ENCODE measurements around the gene LGALS3.
A peak's percentile ranks its signal among the peaks of the same experiment; 100 is the strongest.

The LGALS3 gene

GRCh38 chr14:55152052-55152753 is 23.2 kb downstream of the LGALS3 start:
- Histone ChIP-seq H3K4me3 (ENCODE audit: low read depth, low read length) (no peak overlapping the region), H2AFZ (peak overlapping the region; percentile 7), H3K27me3 (ENCODE audit: control insufficient read depth, insufficient read depth, low read length) (no peaks in the 10 kb centered on the region), H3K9me3 (ENCODE audit: control insufficient read depth, low read length) (no peaks in the 10 kb centered on the region), H3K9ac (no peak overlapping the region), H3K27ac (no peak overlapping the region), H3K4me1 (no peaks in the 10 kb centered on the region), H3K4me2 (ENCODE audit: low read length) (no peak overlapping the region), H3K79me2 (no peaks in the 10 kb centered on the region), H3K36me3 (ENCODE audit: control insufficient read depth, insufficient read depth, low read length) (no peaks in the 10 kb centered on the region)
- no peak for TF ChIP-seq CTCF (IDR thresholded peaks at IDR 0.05)

GRCh38 chr14:55153951-55154350 is 24.9 kb downstream of the LGALS3 start:
- Histone ChIP-seq H3K9ac (no peak overlapping the region), H3K27ac (no peak overlapping the region), H3K4me2 (ENCODE audit: low read length) (no peak overlapping the region), H3K36me3 (ENCODE audit: control insufficient read depth, insufficient read depth, low read length) (no peaks in the 10 kb centered on the region), H3K27me3 (ENCODE audit: control insufficient read depth, insufficient read depth, low read length) (no peaks in the 10 kb centered on the region), H3K79me2 (no peaks in the 10 kb centered on the region), H3K9me3 (ENCODE audit: control insufficient read depth, low read length) (no peaks in the 10 kb centered on the region), H3K4me3 (ENCODE audit: low read depth, low read length) (no peak overlapping the region), H2AFZ (no peak overlapping the region), H3K4me1 (no peaks in the 10 kb centered on the region)
- TF ChIP-seq CTCF (IDR thresholded peaks at IDR 0.05) = no peak

GRCh38 chr14:55157080-55157479 is 28.0 kb downstream of the LGALS3 start:
- Histone ChIP-seq H3K4me3 (ENCODE audit: low read depth, low read length) (no peak overlapping the region), H3K27me3 (ENCODE audit: control insufficient read depth, insufficient read depth, low read length) (no peaks in the 10 kb centered on the region), H3K4me2 (ENCODE audit: low read length) (no peak overlapping the region), H3K36me3 (ENCODE audit: control insufficient read depth, insufficient read depth, low read length) (no peaks in the 10 kb centered on the region), H3K4me1 (no peaks in the 10 kb centered on the region), H3K79me2 (no peaks in the 10 kb centered on the region), H3K9me3 (ENCODE audit: control insufficient read depth, low read length) (no peaks in the 10 kb centered on the region), H2AFZ (no peak overlapping the region), H3K27ac (no peak overlapping the region), H3K9ac (no peak overlapping the region)
- TF ChIP-seq CTCF (IDR thresholded peaks at IDR 0.05) = no peak

GRCh38 chr14:55158412-55158811 is 29.4 kb downstream of the LGALS3 start:
- Histone ChIP-seq H3K9ac (no peak overlapping the region), H3K4me1 (no peaks in the 10 kb centered on the region), H3K27ac (no peak overlapping the region), H3K27me3 (ENCODE audit: control insufficient read depth, insufficient read depth, low read length) (no peaks in the 10 kb centered on the region), H3K4me2 (ENCODE audit: low read length) (no peak overlapping the region), H3K36me3 (ENCODE audit: control insufficient read depth, insufficient read depth, low read length) (no peaks in the 10 kb centered on the region), H3K79me2 (no peaks in the 10 kb centered on the region), H2AFZ (no peak overlapping the region), H3K4me3 (ENCODE audit: low read depth, low read length) (no peak overlapping the region), H3K9me3 (ENCODE audit: control insufficient read depth, low read length) (no peaks in the 10 kb centered on the region)
- TF ChIP-seq CTCF (IDR thresholded peaks at IDR 0.05) = no peak

- Histone ChIP-seq H3K4me2 (ENCODE audit: low read length) (no peak overlapping the region), H3K9me3 (ENCODE audit: control insufficient read depth, low read length) (no peaks in the 10 kb centered on the region), H2AFZ (no peak overlapping the region), H3K9ac (no peak overlapping the region), H3K27ac (no peak overlapping the region), H3K79me2 (no peaks in the 10 kb centered on the region), H3K4me1 (no peaks in the 10 kb centered on the region), H3K27me3 (ENCODE audit: control insufficient read depth, insufficient read depth, low read length) (no peaks in the 10 kb centered on the region), H3K36me3 (ENCODE audit: control insufficient read depth, insufficient read depth, low read length) (no peaks in the 10 kb centered on the region), H3K4me3 (ENCODE audit: low read depth, low read length) (no peak overlapping the region)
- TF ChIP-seq CTCF (IDR thresholded peaks at IDR 0.05) = peak; percentile 52
Observed at GRCh38 chr14:55160989-55161388, 31.9 kb downstream of the LGALS3 start.
